B cell (primary cell): Measurements from ENCODE around the gene BCOR.

ENCODE experiments used
- EZH2 ChIP-seq: IDR thresholded peaks from 2 replicates; pipeline ENCODE4 v1.6.1; 2012; ENCODE audit warnings: borderline replicate concordance, low read depth, mild to moderate bottlenecking, moderate library complexity, low read length; ENCODE audit not compliant: insufficient read depth, poor library complexity, severe bottlenecking
- TF ChIP-seq, protein P1 (sequence below): fragments of 200-600 bp; IDR thresholded peaks from one replicate; pipeline ENCODE4 v1.8.0; 2022; ENCODE audit warnings: antibody characterized with exemption, mild to moderate bottlenecking

DNA sequence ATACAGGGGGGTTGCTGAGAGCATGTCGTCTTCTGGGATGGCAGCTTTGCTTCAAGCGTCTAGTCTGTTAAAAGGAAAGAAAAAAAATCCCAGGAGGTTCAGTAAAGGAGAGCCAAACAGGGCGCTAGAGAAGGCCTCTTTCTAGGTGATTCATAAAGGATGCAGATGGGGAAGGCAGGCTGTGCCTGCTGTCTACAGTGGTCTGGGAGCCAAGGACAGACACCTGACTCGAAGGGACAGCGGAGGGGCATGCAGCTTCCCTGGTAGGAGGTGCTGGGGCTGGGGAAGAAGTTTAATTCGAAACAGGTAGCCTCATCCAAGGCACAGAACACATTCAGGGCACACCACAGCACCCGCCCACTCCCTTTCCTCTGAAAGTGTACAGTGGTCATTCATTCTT is 19.9 kb downstream of the BCOR start:
- TF ChIP-seq, protein P1, sequence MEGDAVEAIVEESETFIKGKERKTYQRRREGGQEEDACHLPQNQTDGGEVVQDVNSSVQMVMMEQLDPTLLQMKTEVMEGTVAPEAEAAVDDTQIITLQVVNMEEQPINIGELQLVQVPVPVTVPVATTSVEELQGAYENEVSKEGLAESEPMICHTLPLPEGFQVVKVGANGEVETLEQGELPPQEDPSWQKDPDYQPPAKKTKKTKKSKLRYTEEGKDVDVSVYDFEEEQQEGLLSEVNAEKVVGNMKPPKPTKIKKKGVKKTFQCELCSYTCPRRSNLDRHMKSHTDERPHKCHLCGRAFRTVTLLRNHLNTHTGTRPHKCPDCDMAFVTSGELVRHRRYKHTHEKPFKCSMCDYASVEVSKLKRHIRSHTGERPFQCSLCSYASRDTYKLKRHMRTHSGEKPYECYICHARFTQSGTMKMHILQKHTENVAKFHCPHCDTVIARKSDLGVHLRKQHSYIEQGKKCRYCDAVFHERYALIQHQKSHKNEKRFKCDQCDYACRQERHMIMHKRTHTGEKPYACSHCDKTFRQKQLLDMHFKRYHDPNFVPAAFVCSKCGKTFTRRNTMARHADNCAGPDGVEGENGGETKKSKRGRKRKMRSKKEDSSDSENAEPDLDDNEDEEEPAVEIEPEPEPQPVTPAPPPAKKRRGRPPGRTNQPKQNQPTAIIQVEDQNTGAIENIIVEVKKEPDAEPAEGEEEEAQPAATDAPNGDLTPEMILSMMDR, result no peak
- TF ChIP-seq EZH2, result no peak
